GM19193 (cell line): ENCODE measurements around the gene JMJD8.

Source experiments
- POLR2A ChIP-seq: IDR thresholded peaks from 4 replicates; pipeline ENCODE4 v1.6.1; 2011; ENCODE audit not compliant: insufficient read depth, insufficient read length; ENCODE audit errors: extremely low read depth

The JMJD8 gene

GRCh38 chr16:631808-632358 is 52.3 kb downstream of the JMJD8 start:
- TF ChIP-seq POLR2A, result no peak
